Measurements from ENCODE around the gene BRD4.

- TF ChIP-seq, protein P1, sequence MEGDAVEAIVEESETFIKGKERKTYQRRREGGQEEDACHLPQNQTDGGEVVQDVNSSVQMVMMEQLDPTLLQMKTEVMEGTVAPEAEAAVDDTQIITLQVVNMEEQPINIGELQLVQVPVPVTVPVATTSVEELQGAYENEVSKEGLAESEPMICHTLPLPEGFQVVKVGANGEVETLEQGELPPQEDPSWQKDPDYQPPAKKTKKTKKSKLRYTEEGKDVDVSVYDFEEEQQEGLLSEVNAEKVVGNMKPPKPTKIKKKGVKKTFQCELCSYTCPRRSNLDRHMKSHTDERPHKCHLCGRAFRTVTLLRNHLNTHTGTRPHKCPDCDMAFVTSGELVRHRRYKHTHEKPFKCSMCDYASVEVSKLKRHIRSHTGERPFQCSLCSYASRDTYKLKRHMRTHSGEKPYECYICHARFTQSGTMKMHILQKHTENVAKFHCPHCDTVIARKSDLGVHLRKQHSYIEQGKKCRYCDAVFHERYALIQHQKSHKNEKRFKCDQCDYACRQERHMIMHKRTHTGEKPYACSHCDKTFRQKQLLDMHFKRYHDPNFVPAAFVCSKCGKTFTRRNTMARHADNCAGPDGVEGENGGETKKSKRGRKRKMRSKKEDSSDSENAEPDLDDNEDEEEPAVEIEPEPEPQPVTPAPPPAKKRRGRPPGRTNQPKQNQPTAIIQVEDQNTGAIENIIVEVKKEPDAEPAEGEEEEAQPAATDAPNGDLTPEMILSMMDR (IDR thresholded peaks at IDR 0.05 in 4 of 5, conservative IDR thresholded peaks at IDR 0.05 in 1 of 5) = no peak
- no peak for TF ChIP-seq POLR2A (IDR thresholded peaks at IDR 0.05)
These were observed 35.8 kb upstream of the BRD4 start for GRCh38 chr19:15368051-15368632.

Data from gastrocnemius medialis (tissue), 4 donors.